Measurements from ENCODE around the gene SRP72.
"Not testable (repeated sequence)": the region's sequence is repeated elsewhere in the genome, so short reads cannot be mapped to it uniquely, and the experiment has no call there.

- not testable (repeated sequence) for TF ChIP-seq POLR2A (IDR thresholded peaks at IDR 0.05; ENCODE audit: control extremely low read depth in 1 of 2, low read depth in 2 of 2, low read length in 2 of 2); CTCF (IDR thresholded peaks at IDR 0.05; ENCODE audit: control extremely low read depth in 1 of 3, insufficient read depth in 1 of 3, low read depth in 1 of 3, low read length in 3 of 3); ASH2L (IDR thresholded peaks at IDR 0.05; ENCODE audit: low read length); HDAC2 (IDR thresholded peaks at IDR 0.05; ENCODE audit: borderline replicate concordance in 1 of 2, low read depth in 2 of 2, low read length in 2 of 2); POLR2AphosphoS5 (IDR thresholded peaks at IDR 0.05; ENCODE audit: low read depth, low read length); SP1 (IDR thresholded peaks at IDR 0.05; ENCODE audit: low read depth, low read length); SIX5 (IDR thresholded peaks at IDR 0.05; ENCODE audit: low read depth, low read length); EZH2 (IDR thresholded peaks at IDR 0.05; ENCODE audit: low read depth, low read length, severe bottlenecking); ZNF274 (IDR thresholded peaks at IDR 0.05; ENCODE audit: borderline replicate concordance, extremely low read depth, low read length)
These were observed 17.9 kb upstream of the SRP72 start for GRCh38 chr4:56449475-56449874.
